Right lobe of liver (tissue), 6 donors: Measurements from ENCODE around the gene LTBP1. TPM values are rescaled to one million over a fixed set of nuclear protein-coding genes. Genes with fewer than 3 reads are reported as not detected.

Source experiments
- ATAC-seq, 4 donors: fragments of 200-7000 bp; cut with Tn5 transposase; one replicate each; pipeline ENCODE4 v1.9.1; 2020; ENCODE audit warnings: mild to moderate bottlenecking in 4 of 4, moderate library complexity in 4 of 4
- DNase-seq, 3 donors: peaks; one replicate each; pipeline ENCODE4 v3.0.0-alpha.2; 2020
- H3K27ac ChIP-seq, 3 donors: fragments of 200-600 bp; one replicate each; pipeline ENCODE4 v1.8.0; 2022
- H3K27me3 ChIP-seq, 2 donors: fragments of 200-600 bp; one replicate each; pipeline ENCODE4 v1.8.0; 2022
- H3K36me3 ChIP-seq, 4 donors: fragments of 200-600 bp; sonication (generic) in 1 of 4; one replicate each; pipeline versions ENCODE4 v1.5.1 to v1.8.0; 2017 to 2022; ENCODE audit warnings: control low read depth in 1 of 4
- H3K4me1 ChIP-seq, 4 donors: fragments of 200-600 bp; sonication (generic) in 1 of 4; one replicate each; pipeline versions ENCODE4 v1.5.1 to v1.8.0; 2017 to 2022; ENCODE audit warnings: control low read depth in 1 of 4
- H3K4me3 ChIP-seq, 3 donors: fragments of 200-600 bp; one replicate each; pipeline ENCODE4 v1.8.0; 2022
- H3K9me3 ChIP-seq, 4 donors: fragments of 200-600 bp; sonication (generic) in 1 of 4; one replicate each; pipeline versions ENCODE4 v1.5.1 to v1.8.0; 2017 to 2022; ENCODE audit warnings: control low read depth in 1 of 4
- POLR2A ChIP-seq: fragments of 450-650 bp; IDR thresholded peaks from one replicate; pipeline ENCODE4 v1.6.1; 2017; ENCODE audit warnings: antibody characterized with exemption, mild to moderate bottlenecking
- WGBS: methylation state at CpG from one replicate; pipeline ENCODE4 v1.1.6; 2018; ENCODE audit warnings: low coverage, low lambda C conversion rate; ENCODE audit not compliant: insufficient coverage; ENCODE audit errors: missing lambda C conversion rate; 5-methylcytosine and 5-hydroxymethylcytosine counted together
- intact Hi-C, 2 donors: fragments of 100-400 bp; cut with DNase I; formaldehyde crosslinking; loops; one replicate each; pipeline versions ENCODE4 v1.11.2 to v1.14.1; 2022
- total RNA-seq, 6 experiments: library from RNA; depleted of rRNA in 2 of 6; stranded (reverse); fragments of >200 nt in 2 of 6; fragmentation: NEBNext Ultra II Directional in 3 of 6; extraction: Animal tissue kit (Norgen Biotek cat#: 25700) in 3 of 6; gene quantifications; one replicate each; pipeline versions ENCODE4 v1.1.0 to v1.2.4, GENCODE V29; 2016 to 2023
- TF ChIP-seq, protein P1 (sequence below), 4 donors: fragments of 200-600 bp in 3 of 4; fragments of 450-650 bp in 1 of 4; IDR thresholded peaks; one replicate each; pipeline versions ENCODE4 v1.5.1 to v1.8.0; 2016 to 2022; ENCODE audit warnings: antibody characterized with exemption in 4 of 4, mild to moderate bottlenecking in 2 of 4
- donor health status: DM: no; HTN: yes; CAD: no.
- donor health status: DM: no; HTN: no; CAD: no.
- donor health status: DM: no; HTN: no; CAD: no.
- donor health status: DM: no; HTN: yes; CAD: no.
- donor health status: DM: no; HTN: yes; CAD: no.

LTBP1 gene
- total RNA-seq, 6 experiments from 2014 or later = 5.4 to 14.2 (median 9.1) TPM

DNA sequence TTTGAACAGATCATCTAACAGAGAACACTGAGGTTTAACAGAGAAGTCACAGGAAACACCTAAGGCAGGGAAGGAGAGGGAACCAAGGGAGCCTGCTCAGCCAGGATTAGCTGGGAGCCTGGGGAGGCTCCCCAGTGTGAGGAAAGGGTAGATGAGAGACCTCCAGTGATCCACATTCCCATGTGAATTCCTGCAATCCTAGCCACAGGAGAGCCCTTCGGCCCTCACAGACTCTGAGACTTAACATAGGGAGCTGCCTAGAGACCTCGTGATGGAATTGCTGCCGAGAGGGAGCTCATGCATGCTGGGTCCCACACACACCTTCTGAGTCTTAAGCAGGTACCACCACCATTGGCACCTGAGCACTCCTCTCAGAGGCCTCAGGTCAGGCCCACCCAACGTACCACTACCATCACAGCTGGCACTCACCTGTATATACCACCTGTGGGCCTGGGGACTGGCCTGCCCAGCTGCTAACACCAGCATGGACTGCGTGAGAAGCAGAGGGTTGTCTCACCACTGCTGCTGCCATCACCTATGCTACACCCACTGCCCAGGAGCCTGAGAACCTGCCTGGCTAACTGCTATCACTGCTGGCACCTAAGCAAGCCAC is 303.8 kb downstream of the LTBP1 start:
- DNase-seq (no peak), ATAC-seq (peak in 1 of 4 donors; percentile 27)
- intact Hi-C loops = no loop called here
- Histone ChIP-seq H3K36me3 (no peaks in the 10 kb centered on the region), H3K4me3 (no peak overlapping the region), H3K27me3 (no peaks in the 10 kb centered on the region), H3K4me1 (peaks cover 0 to 18% (median 0%) of the 10 kb centered on the region in 4 donors), H3K9me3 (no peaks in the 10 kb centered on the region), H3K27ac (no peak overlapping the region)
- WGBS = no CpG with 5 or more reads among the region's 5 CpGs
- no peak for TF ChIP-seq POLR2A
- TF ChIP-seq, protein P1, sequence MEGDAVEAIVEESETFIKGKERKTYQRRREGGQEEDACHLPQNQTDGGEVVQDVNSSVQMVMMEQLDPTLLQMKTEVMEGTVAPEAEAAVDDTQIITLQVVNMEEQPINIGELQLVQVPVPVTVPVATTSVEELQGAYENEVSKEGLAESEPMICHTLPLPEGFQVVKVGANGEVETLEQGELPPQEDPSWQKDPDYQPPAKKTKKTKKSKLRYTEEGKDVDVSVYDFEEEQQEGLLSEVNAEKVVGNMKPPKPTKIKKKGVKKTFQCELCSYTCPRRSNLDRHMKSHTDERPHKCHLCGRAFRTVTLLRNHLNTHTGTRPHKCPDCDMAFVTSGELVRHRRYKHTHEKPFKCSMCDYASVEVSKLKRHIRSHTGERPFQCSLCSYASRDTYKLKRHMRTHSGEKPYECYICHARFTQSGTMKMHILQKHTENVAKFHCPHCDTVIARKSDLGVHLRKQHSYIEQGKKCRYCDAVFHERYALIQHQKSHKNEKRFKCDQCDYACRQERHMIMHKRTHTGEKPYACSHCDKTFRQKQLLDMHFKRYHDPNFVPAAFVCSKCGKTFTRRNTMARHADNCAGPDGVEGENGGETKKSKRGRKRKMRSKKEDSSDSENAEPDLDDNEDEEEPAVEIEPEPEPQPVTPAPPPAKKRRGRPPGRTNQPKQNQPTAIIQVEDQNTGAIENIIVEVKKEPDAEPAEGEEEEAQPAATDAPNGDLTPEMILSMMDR (IDR thresholded peaks at IDR 0.05) = no peak

DNA sequence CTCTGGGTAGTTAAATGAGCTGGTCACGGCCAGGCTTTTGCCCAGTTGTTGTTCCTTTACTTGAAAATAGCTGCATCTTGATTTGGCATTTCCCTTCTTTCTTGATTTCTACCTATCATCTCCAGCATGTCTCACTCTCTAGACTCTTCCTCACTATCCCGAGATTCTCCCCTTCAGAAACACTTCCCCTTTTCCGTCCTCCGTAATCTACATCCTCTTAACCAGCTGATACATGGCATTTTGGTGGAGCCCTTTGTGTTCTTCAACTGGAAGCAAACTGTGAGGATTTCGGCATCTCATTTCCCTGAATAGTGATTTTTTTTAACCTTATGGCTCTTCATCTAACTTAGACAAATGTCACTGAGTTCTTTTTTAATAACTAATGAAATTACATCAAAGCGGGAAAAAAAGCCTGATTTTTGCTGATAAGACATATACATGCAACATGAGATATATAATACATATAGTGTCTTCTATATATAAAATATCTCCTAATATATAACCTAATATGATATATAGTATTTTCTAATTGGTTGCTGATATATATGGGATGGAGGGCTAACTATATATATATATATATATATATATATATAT is 309.5 kb downstream of the LTBP1 start:
- WGBS = 61% methylated on average over 6 of the region's 6 CpGs
- Histone ChIP-seq H3K4me3 (no peak overlapping the region), H3K27me3 (no peaks in the 10 kb centered on the region), H3K4me1 (no peaks in the 10 kb centered on the region), H3K9me3 (no peaks in the 10 kb centered on the region), H3K27ac (no peak overlapping the region), H3K36me3 (no peaks in the 10 kb centered on the region)
- ATAC-seq = no peak
- no peak for DNase-seq
- TF ChIP-seq, protein P1 (IDR thresholded peaks at IDR 0.05) = no peak
- no peak for TF ChIP-seq POLR2A
- intact Hi-C loops = no loop called here

DNA sequence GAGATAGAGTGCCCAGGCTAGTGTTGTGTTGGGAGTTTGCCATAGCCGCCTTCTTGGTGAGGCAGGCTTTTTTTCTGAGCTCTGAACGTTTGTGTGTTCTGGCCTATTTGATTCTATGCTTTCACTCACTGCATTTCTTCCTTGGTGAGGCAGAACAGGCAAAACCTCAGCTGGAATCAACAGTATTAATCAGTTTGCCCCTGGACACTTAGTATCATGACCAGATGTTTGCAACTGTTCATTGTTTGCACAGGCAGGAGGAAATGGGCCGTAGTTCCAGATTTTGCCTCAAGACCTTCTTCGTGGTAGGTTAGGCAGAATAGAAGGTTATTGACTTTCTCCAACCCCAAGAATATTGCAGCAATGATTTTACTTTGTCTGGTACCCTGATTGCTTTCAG is 311.6 kb downstream of the LTBP1 start:
- Histone ChIP-seq H3K36me3 (no peaks in the 10 kb centered on the region), H3K9me3 (no peaks in the 10 kb centered on the region), H3K27ac (no peak overlapping the region), H3K27me3 (no peaks in the 10 kb centered on the region), H3K4me3 (no peak overlapping the region), H3K4me1 (no peaks in the 10 kb centered on the region)
- 84% methylated on average over 4 of the region's 4 CpGs for WGBS
- no peak for TF ChIP-seq POLR2A
- TF ChIP-seq, protein P1 (IDR thresholded peaks at IDR 0.05) = no peak
- intact Hi-C loops = no loop called here
- DNase-seq = no peak
- ATAC-seq = no peak

DNA sequence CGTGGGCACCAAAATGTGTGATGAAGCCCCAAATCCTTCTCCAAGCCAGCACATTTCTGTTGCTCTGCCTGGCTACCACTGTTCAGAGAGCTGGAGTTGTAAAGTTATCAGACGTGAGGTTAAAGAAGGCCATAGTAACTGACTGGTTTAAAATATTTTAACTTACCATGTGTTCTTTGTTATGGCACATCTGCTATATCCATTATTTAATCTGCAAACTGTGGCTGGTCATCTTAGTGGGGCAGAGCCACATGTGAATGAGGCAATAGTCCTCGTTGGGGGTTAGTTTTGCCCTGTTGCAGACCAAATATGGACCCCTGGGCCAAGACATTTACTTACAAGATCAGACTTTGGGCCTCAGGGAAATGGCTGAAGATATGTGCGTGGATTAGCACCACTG is 315.3 kb downstream of the LTBP1 start:
- DNase-seq (no peak), ATAC-seq (no peak)
- 87% methylated on average over 3 of the region's 4 CpGs for WGBS
- Histone ChIP-seq H3K36me3 (no peaks in the 10 kb centered on the region), H3K9me3 (no peaks in the 10 kb centered on the region), H3K27ac (no peak overlapping the region), H3K27me3 (no peaks in the 10 kb centered on the region), H3K4me3 (no peak overlapping the region), H3K4me1 (no peaks in the 10 kb centered on the region)
- no peak for TF ChIP-seq POLR2A
- TF ChIP-seq, protein P1 (IDR thresholded peaks at IDR 0.05) = no peak
- intact Hi-C loops = no loop called here
